Measurements from ENCODE around the gene SH3BGRL3. TPM values are rescaled to one million over a fixed set of nuclear protein-coding genes. Genes with fewer than 3 reads are reported as not detected.

The SH3BGRL3 gene
- total and polyA plus RNA-seq, 7 experiments from 2014 or later, result 156 to 636 (median 380) TPM

GRCh38 chr1:26278724-26279455 is 996 bp upstream of the SH3BGRL3 start:
- Histone ChIP-seq H3K4me3 (ENCODE audit: low read length) (peak overlapping the region; percentile 58), H3K4me1 (ENCODE audit: control insufficient read depth in 2 of 2, insufficient read depth in 2 of 2, low read length in 2 of 2) (peaks cover 72 to 74% of the 10 kb centered on the region in 2 donors), H3K36me3 (ENCODE audit: control insufficient read depth in 2 of 3, insufficient read depth in 3 of 3, low read length in 3 of 3) (peaks cover 0 to 26% (median 4%) of the 10 kb centered on the region in 3 experiments), H3K9me3 (ENCODE audit: control insufficient read depth in 2 of 3, low read length in 3 of 3) (no peaks in the 10 kb centered on the region), H3K27me3 (ENCODE audit: control insufficient read depth in 2 of 2, insufficient read depth in 2 of 2, low read length in 2 of 2) (no peaks in the 10 kb centered on the region), H3K27ac (ENCODE audit: low read depth, low read length) (peak overlapping the region; percentile 86)
- ChIA-PET CTCF (interaction anchor here (0.5 to 17.9 kb wide), 10 partner anchors 10 to 1148 kb away, joined by 3 to 541 read pairs (median 4); partner anchors contain the start of gene CD52), POLR2A (interaction anchor here (0.5 to 26.8 kb wide), 10 partner anchors 9 to 303 kb away, joined by 3 to 1967 read pairs (median 4); partner anchors contain the start of genes CD52, CEP85, UBXN11 and ZNF593)
- Mint-ChIP-seq H3K9me3 (no peaks in the 10 kb centered on the region), H3K4me3 (peak overlapping the region; percentile 80 to 98 (median 88)), H3K36me3 (peaks cover 0 to 49% (median 7%) of the 10 kb centered on the region in 5 donors), H3K27ac (peak overlapping the region; percentile 83 to 96 (median 89)), H3K4me1 (peaks cover 56 to 83% (median 65%) of the 10 kb centered on the region in 7 donors), H3K27me3 (no peaks in the 10 kb centered on the region)
- DNase-seq, result peak in 1 of 9 donors; percentile 60
- peak; percentile 3 for ATAC-seq
- intact Hi-C loops (cut with micrococcal nuclease), result loop anchor here (1.0 to 5.0 kb wide), 5 partner anchors 9 to 194 kb away; partner anchors contain the start of genes HMGN2 (in 1 of the 2), PDIK1L (in 1 of the 2) and UBXN11 (in 1 of the 2)

GRCh38 chr1:26280333-26281042 is 602 bp downstream of the SH3BGRL3 start:
- Histone ChIP-seq H3K4me1 (ENCODE audit: control insufficient read depth in 2 of 2, insufficient read depth in 2 of 2, low read length in 2 of 2) (peaks cover 87 to 88% of the 10 kb centered on the region in 2 donors), H3K36me3 (ENCODE audit: control insufficient read depth in 2 of 3, insufficient read depth in 3 of 3, low read length in 3 of 3) (peaks cover 0 to 26% (median 4%) of the 10 kb centered on the region in 3 experiments), H3K9me3 (ENCODE audit: control insufficient read depth in 2 of 3, low read length in 3 of 3) (no peaks in the 10 kb centered on the region), H3K27ac (ENCODE audit: low read depth, low read length) (peak overlapping the region; percentile 86), H3K27me3 (ENCODE audit: control insufficient read depth in 2 of 2, insufficient read depth in 2 of 2, low read length in 2 of 2) (no peaks in the 10 kb centered on the region), H3K4me3 (ENCODE audit: low read length) (peak overlapping the region; percentile 58)
- H3K4me1 Mint-ChIP-seq, result peaks cover 66 to 90% (median 77%) of the 10 kb centered on the region in 7 donors
- intact Hi-C loops (cut with micrococcal nuclease), result loop anchor here (1.0 to 10.0 kb wide), 4 partner anchors 98 to 414 kb away; partner anchors contain the start of genes ARID1A (in 1 of the 2) and DHDDS (in 1 of the 2)
- no peaks in the 10 kb centered on the region for H3K27me3 Mint-ChIP-seq
- no peak for ATAC-seq
- peak overlapping the region; percentile 80 to 98 (median 89) for H3K4me3 Mint-ChIP-seq
- CTCF ChIA-PET, result interaction anchor here (0.9 to 17.9 kb wide), 8 partner anchors 8 to 84 kb away, joined by 3 to 541 read pairs (median 5); partner anchors contain the start of gene CD52
- peak overlapping the region; percentile 83 to 99 (median 91) for H3K27ac Mint-ChIP-seq
- H3K36me3 Mint-ChIP-seq, result peaks cover 0 to 49% (median 6%) of the 10 kb centered on the region in 5 donors
- POLR2A ChIA-PET, result interaction anchor here (0.5 to 26.8 kb wide), 7 partner anchors 8 to 98 kb away, joined by 3 to 1967 read pairs (median 6); partner anchors contain the start of genes CD52, CEP85 and UBXN11
- no peak for DNase-seq
- peaks cover 0 to 2% (median 0%) of the 10 kb centered on the region in 11 donors for H3K9me3 Mint-ChIP-seq

- peak overlapping the region; percentile 83 to 99 (median 91) for H3K27ac Mint-ChIP-seq
- H3K4me1 ChIP-seq (ENCODE audit: control insufficient read depth in 2 of 2, insufficient read depth in 2 of 2, low read length in 2 of 2), result peaks cover 87 to 88% of the 10 kb centered on the region in 2 donors
- no peaks in the 10 kb centered on the region for H3K27me3 Mint-ChIP-seq
- intact Hi-C loops (cut with micrococcal nuclease), result loop anchor here in 1 of 2 donors (2.0 to 10.0 kb wide), 3 partner anchors 151 to 413 kb away; partner anchors contain the start of genes ARID1A and DHDDS
- H3K36me3 ChIP-seq (ENCODE audit: control insufficient read depth in 2 of 3, insufficient read depth in 3 of 3, low read length in 3 of 3), result peaks cover 0 to 26% (median 4%) of the 10 kb centered on the region in 3 experiments
- H3K4me1 Mint-ChIP-seq, result peaks cover 63 to 90% (median 75%) of the 10 kb centered on the region in 7 donors
- peak overlapping the region; percentile 86 for H3K27ac ChIP-seq (ENCODE audit: low read depth, low read length)
- peaks cover 0 to 2% (median 0%) of the 10 kb centered on the region in 11 donors for H3K9me3 Mint-ChIP-seq
- peak overlapping the region; percentile 80 to 98 (median 89) for H3K4me3 Mint-ChIP-seq
- no peak for DNase-seq
- H3K4me3 ChIP-seq (ENCODE audit: low read length), result peak overlapping the region; percentile 58
- H3K36me3 Mint-ChIP-seq, result peaks cover 0 to 46% (median 4%) of the 10 kb centered on the region in 5 donors
- ChIA-PET CTCF (interaction anchor here (0.5 to 17.9 kb wide), 5 partner anchors 27 to 82 kb away, joined by 3 to 541 read pairs (median 3); partner anchors contain the start of gene CD52), POLR2A (interaction anchor here (0.5 to 26.8 kb wide), 7 partner anchors 8 to 97 kb away, joined by 3 to 1967 read pairs (median 4); partner anchors contain the start of genes CD52, CEP85 and UBXN11)
- H3K9me3 ChIP-seq (ENCODE audit: control insufficient read depth in 2 of 3, low read length in 3 of 3), result no peaks in the 10 kb centered on the region
- no peaks in the 10 kb centered on the region for H3K27me3 ChIP-seq (ENCODE audit: control insufficient read depth in 2 of 2, insufficient read depth in 2 of 2, low read length in 2 of 2)
- ATAC-seq, result no peak
These were observed 1.4 kb downstream of the SH3BGRL3 start for GRCh38 chr1:26281091-26281958.

GRCh38 chr1:26281971-26282370 is 2.1 kb downstream of the SH3BGRL3 start:
- CTCF ChIA-PET, result interaction anchor here (0.5 to 17.9 kb wide), 4 partner anchors 26 to 81 kb away, joined by 3 to 541 read pairs (median 8); partner anchors contain the start of gene CD52
- Mint-ChIP-seq H3K4me1 (peaks cover 58 to 90% (median 73%) of the 10 kb centered on the region in 7 donors), H3K27me3 (no peaks in the 10 kb centered on the region), H3K4me3 (peak overlapping the region; percentile 80 to 98 (median 89)), H3K27ac (peak overlapping the region; percentile 83 to 99 (median 91)), H3K9me3 (peaks cover 0 to 2% (median 0%) of the 10 kb centered on the region in 11 donors), H3K36me3 (peaks cover 0 to 44% (median 4%) of the 10 kb centered on the region in 5 donors)
- no peak for ATAC-seq
- Histone ChIP-seq H3K9me3 (ENCODE audit: control insufficient read depth in 2 of 3, low read length in 3 of 3) (no peaks in the 10 kb centered on the region), H3K27ac (ENCODE audit: low read depth, low read length) (peak overlapping the region; percentile 86), H3K4me3 (ENCODE audit: low read length) (no peak overlapping the region), H3K36me3 (ENCODE audit: control insufficient read depth in 2 of 3, insufficient read depth in 3 of 3, low read length in 3 of 3) (peaks cover 0 to 22% (median 4%) of the 10 kb centered on the region in 3 experiments), H3K27me3 (ENCODE audit: control insufficient read depth in 2 of 2, insufficient read depth in 2 of 2, low read length in 2 of 2) (no peaks in the 10 kb centered on the region), H3K4me1 (ENCODE audit: control insufficient read depth in 2 of 2, insufficient read depth in 2 of 2, low read length in 2 of 2) (peaks cover 87 to 88% of the 10 kb centered on the region in 2 donors)
- intact Hi-C loops (cut with micrococcal nuclease), result loop anchor here in 1 of 2 donors (2.0 to 10.0 kb wide), 3 partner anchors 151 to 413 kb away; partner anchors contain the start of genes ARID1A and DHDDS
- no peak for DNase-seq
- POLR2A ChIA-PET, result interaction anchor here (1.0 to 26.8 kb wide), 3 partner anchors 7 to 93 kb away, joined by 3 to 1967 read pairs (median 109); partner anchors contain the start of genes CD52 and UBXN11

- H3K27me3 Mint-ChIP-seq, result no peaks in the 10 kb centered on the region
- peak overlapping the region; percentile 86 for H3K27ac ChIP-seq (ENCODE audit: low read depth, low read length)
- no peak overlapping the region for H3K4me3 ChIP-seq (ENCODE audit: low read length)
- H3K27ac Mint-ChIP-seq, result peak overlapping the region; percentile 41 to 99 (median 96)
- H3K4me1 Mint-ChIP-seq, result peaks cover 57 to 92% (median 75%) of the 10 kb centered on the region in 7 donors
- ChIA-PET POLR2A (interaction anchor here (1.0 to 26.8 kb wide), 4 partner anchors 6 to 92 kb away, joined by 3 to 1967 read pairs (median 61); partner anchors contain the start of genes CD52, CEP85 and UBXN11), CTCF (interaction anchor here (2.6 to 17.9 kb wide), 2 partner anchors 40 to 81 kb away, joined by 12 to 541 read pairs; partner anchors contain the start of gene CD52)
- peaks cover 0 to 41% (median 4%) of the 10 kb centered on the region in 5 donors for H3K36me3 Mint-ChIP-seq
- H3K9me3 ChIP-seq (ENCODE audit: control insufficient read depth in 2 of 3, low read length in 3 of 3), result no peaks in the 10 kb centered on the region
- H3K9me3 Mint-ChIP-seq, result peaks cover 0 to 2% (median 0%) of the 10 kb centered on the region in 11 donors
- ATAC-seq (no peak), DNase-seq (no peak)
- no peaks in the 10 kb centered on the region for H3K27me3 ChIP-seq (ENCODE audit: control insufficient read depth in 2 of 2, insufficient read depth in 2 of 2, low read length in 2 of 2)
- H3K36me3 ChIP-seq (ENCODE audit: control insufficient read depth in 2 of 3, insufficient read depth in 3 of 3, low read length in 3 of 3), result peaks cover 0 to 17% (median 4%) of the 10 kb centered on the region in 3 experiments
- intact Hi-C loops (cut with micrococcal nuclease), result loop anchor here in 1 of 2 donors (10.0 kb wide), 2 partner anchors 262 to 412 kb away; partner anchors contain the start of gene ARID1A
- H3K4me3 Mint-ChIP-seq, result peak overlapping the region in 7 of 10 donors; percentile 21 to 88 (median 58)
- peaks cover 87 to 88% of the 10 kb centered on the region in 2 donors for H3K4me1 ChIP-seq (ENCODE audit: control insufficient read depth in 2 of 2, insufficient read depth in 2 of 2, low read length in 2 of 2)
These were observed 2.6 kb downstream of the SH3BGRL3 start for GRCh38 chr1:26282401-26282918.
